ENCODE results near the gene UBFD1.
"Not testable (repeated sequence)": the region's sequence is repeated elsewhere in the genome, so short reads cannot be mapped to it uniquely, and the experiment has no call there.

Gene UBFD1

GRCh38 chr16:23610905-23611304 is 53.4 kb downstream of the UBFD1 start:
- not testable (repeated sequence) for H3K9ac ChIP-seq (ENCODE audit: low read length); H3K27me3 ChIP-seq (ENCODE audit: control insufficient read depth, insufficient read depth, low read length); H3K4me1 ChIP-seq (ENCODE audit: control insufficient read depth, insufficient read depth, low read length); H3K4me3 ChIP-seq (ENCODE audit: low read depth, low read length); H3K9me3 ChIP-seq (ENCODE audit: control insufficient read depth, insufficient read depth, low read depth, low read length); H3K27ac ChIP-seq (ENCODE audit: low read depth, low read length)
- peaks cover 61% of the 10 kb centered on the region for H3K36me3 ChIP-seq (ENCODE audit: control insufficient read depth, insufficient read depth, low read length)

GRCh38 chr16:23611936-23612335 is 54.4 kb downstream of the UBFD1 start:
- Histone ChIP-seq H3K4me3 (ENCODE audit: low read depth, low read length) (no peak overlapping the region), H3K4me1 (ENCODE audit: control insufficient read depth, insufficient read depth, low read length) (no peaks in the 10 kb centered on the region), H3K9ac (ENCODE audit: low read length) (no peak overlapping the region), H3K9me3 (ENCODE audit: control insufficient read depth, insufficient read depth, low read depth, low read length) (no peaks in the 10 kb centered on the region), H3K36me3 (ENCODE audit: control insufficient read depth, insufficient read depth, low read length) (peaks cover 64% of the 10 kb centered on the region), H3K27me3 (ENCODE audit: control insufficient read depth, insufficient read depth, low read length) (no peaks in the 10 kb centered on the region), H3K27ac (ENCODE audit: low read depth, low read length) (no peak overlapping the region)

- Histone ChIP-seq H3K27me3 (ENCODE audit: control insufficient read depth, insufficient read depth, low read length) (no peaks in the 10 kb centered on the region), H3K36me3 (ENCODE audit: control insufficient read depth, insufficient read depth, low read length) (peaks cover 75% of the 10 kb centered on the region), H3K4me3 (ENCODE audit: low read depth, low read length) (no peak overlapping the region), H3K9ac (ENCODE audit: low read length) (no peak overlapping the region), H3K4me1 (ENCODE audit: control insufficient read depth, insufficient read depth, low read length) (no peaks in the 10 kb centered on the region), H3K27ac (ENCODE audit: low read depth, low read length) (no peak overlapping the region), H3K9me3 (ENCODE audit: control insufficient read depth, insufficient read depth, low read depth, low read length) (no peaks in the 10 kb centered on the region)
Observed at GRCh38 chr16:23615805-23616204, 58.3 kb downstream of the UBFD1 start.

Measured in HUES6 (cell line).